T-cell (primary cell): ENCODE results near the gene ZNF700. TPM values are rescaled to one million over a fixed set of nuclear protein-coding genes. Genes with fewer than 3 reads are reported as not detected.
"Not testable (repeated sequence)": the region's sequence is repeated elsewhere in the genome, so short reads cannot be mapped to it uniquely, and the experiment has no call there.

Experiments
- ATAC-seq, 4 experiments: fragments of 200-7000 bp in 3 of 4; fragments of 150-1000 bp in 1 of 4; cut with Tn5 transposase; replicated peaks in 1 of 4; 1 replicate in 3 of 4; 2 replicates in 1 of 4; pipeline ENCODE4 v1.10.0; 2021; ENCODE audit warnings: moderate library complexity in 3 of 4, mild to moderate bottlenecking in 2 of 4, moderate number of reproducible peaks in 1 of 4
- CTCF ChIA-PET, 2 donors: fragments of 300-600 bp; sonication (Branson Sonifier 250); formaldehyde crosslinking; loops; one replicate each; lab custom pipeline; 2022; ENCODE audit warnings: antibody characterized with exemption in 2 of 2; lab: Charles Lee
- POLR2A ChIA-PET, 2 donors: fragments of 300-600 bp; sonication (Branson Sonifier 250); formaldehyde crosslinking; loops; one replicate each; lab custom pipeline; 2022; ENCODE audit warnings: antibody characterized with exemption in 2 of 2; lab: Charles Lee
- DNase-seq, 35 experiments: peaks; one replicate each; pipeline versions ENCODE4 v3.0.0 to v3.0.0-alpha.2; 2013 to 2023
- H3K27ac ChIP-seq: one replicate; pipeline ENCODE4 v1.5.1; 2013; ENCODE audit warnings: low read length
- H3K27me3 ChIP-seq, 2 experiments: replicated peaks in 1 of 2; 1 replicate in 1 of 2; 2 replicates in 1 of 2; pipeline versions ENCODE4 v1.6.1 to v1.7.0; 2013; ENCODE audit warnings: low read length in 1 of 2, mixed read lengths in 1 of 2; ENCODE audit not compliant: control insufficient read depth in 2 of 2, insufficient read depth in 2 of 2; ENCODE audit errors: extremely low read depth in 1 of 2
- H3K36me3 ChIP-seq, 2 donors: 1 replicate in 1 of 2; 2 replicates in 1 of 2; pipeline versions ENCODE4 v1.6.1 to v1.7.0; 2013; ENCODE audit warnings: low read length in 1 of 2; ENCODE audit not compliant: control insufficient read depth in 2 of 2, insufficient read depth in 1 of 2; ENCODE audit errors: extremely low read depth in 1 of 2
- H3K4me1 ChIP-seq, 2 experiments: 1 replicate in 1 of 2; 2 replicates in 1 of 2; pipeline versions ENCODE4 v1.6.1 to v1.7.0; 2013; ENCODE audit warnings: low read length in 2 of 2, mixed read lengths in 1 of 2; ENCODE audit not compliant: insufficient read depth in 2 of 2, control insufficient read depth in 1 of 2; ENCODE audit errors: extremely low read depth in 1 of 2
- H3K4me3 ChIP-seq, 2 donors: 1 replicate in 1 of 2; 2 replicates in 1 of 2; pipeline versions ENCODE4 v1.5.1 to v1.7.0; 2013; ENCODE audit warnings: mild to moderate bottlenecking in 2 of 2, low read length in 1 of 2, moderate library complexity in 1 of 2; ENCODE audit not compliant: control insufficient read depth in 1 of 2; ENCODE audit errors: extremely low read depth in 1 of 2
- H3K9me3 ChIP-seq: 2 replicates; pipeline ENCODE4 v1.7.0; 2013
- H3K27ac Mint-ChIP-seq, 2 donors: one replicate each; pipeline ENCODE4 v1.8.0; 2020 to 2021; ENCODE audit warnings: mild to moderate bottlenecking in 2 of 2, mixed read lengths in 2 of 2
- H3K27me3 Mint-ChIP-seq, 2 donors: one replicate each; pipeline ENCODE4 v1.8.0; 2021 to 2022; ENCODE audit warnings: mixed read lengths in 2 of 2
- H3K36me3 Mint-ChIP-seq: one replicate; pipeline ENCODE4 v1.8.0; 2021; ENCODE audit warnings: mixed read lengths
- H3K4me1 Mint-ChIP-seq, 3 donors: one replicate each; pipeline ENCODE4 v1.8.0; 2020 to 2022; ENCODE audit warnings: mixed read lengths in 3 of 3, mild to moderate bottlenecking in 1 of 3
- H3K4me3 Mint-ChIP-seq, 3 donors: one replicate each; pipeline ENCODE4 v1.8.0; 2020 to 2022; ENCODE audit warnings: mild to moderate bottlenecking in 3 of 3, mixed read lengths in 3 of 3, moderate library complexity in 3 of 3
- H3K9me3 Mint-ChIP-seq, 3 donors: one replicate each; pipeline ENCODE4 v1.8.0; 2020 to 2022; ENCODE audit warnings: mixed read lengths in 3 of 3
- WGBS: methylation state at CpG from one replicate; pipeline ENCODE4 v1.1.5; 2013; ENCODE audit warnings: missing lambda C conversion rate; ENCODE audit not compliant: insufficient coverage; 5-methylcytosine and 5-hydroxymethylcytosine counted together
- total RNA-seq, 35 experiments: library from RNA in 6 of 35; stranded (reverse) in 6 of 35; fragments of 120-200 nt in 1 of 35; gene quantifications; one replicate each; pipeline versions ENCODE4 v1.2.1 to v1.2.4 and lab custom pipeline; 2013 to 2026

The ZNF700 gene
- total RNA-seq, 5 donors from 2014 or later (not counting 1 experiment from before 2014, with no cell fraction given), result 17.2 to 19.7 (median 18.4) TPM

- WGBS, result 94% methylated on average over 2 of the region's 3 CpGs
- ChIA-PET CTCF (no interaction called here), POLR2A (no interaction called here)
- H3K27ac ChIP-seq, result no peak overlapping the region
- no peaks in the 10 kb centered on the region for H3K27me3 Mint-ChIP-seq
- no peaks in the 10 kb centered on the region for H3K4me1 ChIP-seq
- H3K9me3 Mint-ChIP-seq, result peaks cover 10 to 45% (median 37%) of the 10 kb centered on the region in 3 donors
- ATAC-seq (no peak), DNase-seq (no peak)
- peaks cover 49% of the 10 kb centered on the region for H3K36me3 Mint-ChIP-seq
- no peaks in the 10 kb centered on the region for H3K27me3 ChIP-seq
- H3K4me3 ChIP-seq, result no peak overlapping the region
- H3K9me3 ChIP-seq, result peaks cover 16% of the 10 kb centered on the region
- no peaks in the 10 kb centered on the region for H3K4me1 Mint-ChIP-seq
- no peak overlapping the region for H3K4me3 Mint-ChIP-seq
- H3K36me3 ChIP-seq, result peaks cover 10 to 13% of the 10 kb centered on the region in 2 donors
- no peak overlapping the region for H3K27ac Mint-ChIP-seq
Measured at GRCh38 chr19:11905928-11906327, 19.0 kb upstream of the ZNF700 start.

- POLR2A ChIA-PET, H3K4me3 ChIP-seq, H3K4me1 ChIP-seq, H3K27me3 Mint-ChIP-seq, H3K27ac Mint-ChIP-seq, CTCF ChIA-PET, H3K27ac ChIP-seq, H3K36me3 ChIP-seq, H3K27me3 ChIP-seq, H3K9me3 ChIP-seq, H3K4me3 Mint-ChIP-seq, DNase-seq, ATAC-seq, H3K4me1 Mint-ChIP-seq: not testable (repeated sequence)
- no CpG with 5 or more reads among the region's 1 CpG for WGBS
- H3K9me3 Mint-ChIP-seq, result peaks cover 15 to 38% (median 24%) of the 10 kb centered on the region in 3 donors
- H3K36me3 Mint-ChIP-seq, result peaks cover 12% of the 10 kb centered on the region
Measured at GRCh38 chr19:11911937-11912336, 13.0 kb upstream of the ZNF700 start.

- POLR2A ChIA-PET, H3K36me3 ChIP-seq, ATAC-seq, H3K4me1 ChIP-seq, H3K9me3 ChIP-seq, H3K4me1 Mint-ChIP-seq, H3K27me3 Mint-ChIP-seq, DNase-seq, H3K36me3 Mint-ChIP-seq, H3K27ac ChIP-seq, H3K27ac Mint-ChIP-seq, H3K4me3 Mint-ChIP-seq, H3K4me3 ChIP-seq, H3K27me3 ChIP-seq: not testable (repeated sequence)
- CTCF ChIA-PET, result interaction anchor here in 1 of 2 donors (0.7 kb wide), 1 partner anchor 132 kb away, joined by 3 read pairs; no protein-coding TSS in a partner anchor
- peaks cover 8 to 19% (median 18%) of the 10 kb centered on the region in 3 donors for H3K9me3 Mint-ChIP-seq
- 100% methylated on average over 1 of the region's 4 CpGs for WGBS
Measured at GRCh38 chr19:11914417-11915051, 10.4 kb upstream of the ZNF700 start.

GRCh38 chr19:11921852-11922495 lies 2.9 kb upstream of the ZNF700 start:
- Histone ChIP-seq H3K4me3 (no peak overlapping the region), H3K9me3 (no peaks in the 10 kb centered on the region), H3K27me3 (peaks cover 0 to 2% of the 10 kb centered on the region in 2 experiments), H3K36me3 (no peaks in the 10 kb centered on the region), H3K4me1 (peaks cover 11 to 31% of the 10 kb centered on the region in 2 experiments), H3K27ac (no peak overlapping the region)
- H3K4me3 Mint-ChIP-seq, result no peak overlapping the region
- WGBS, result 93% methylated on average over 2 of the region's 6 CpGs
- H3K27ac Mint-ChIP-seq, result no peak overlapping the region
- H3K9me3 Mint-ChIP-seq, result peaks cover 0 to 2% (median 0%) of the 10 kb centered on the region in 3 donors
- ChIA-PET POLR2A (no interaction called here), CTCF (interaction anchor here (0.7 to 3.3 kb wide), 8 partner anchors 39 to 329 kb away, joined by 3 to 19 read pairs (median 4); partner anchors contain the start of gene ZNF491 (in 1 of the 2))
- H3K36me3 Mint-ChIP-seq, result no peaks in the 10 kb centered on the region
- no peak for DNase-seq
- no peaks in the 10 kb centered on the region for H3K27me3 Mint-ChIP-seq
- H3K4me1 Mint-ChIP-seq, result peaks cover 29 to 35% (median 31%) of the 10 kb centered on the region in 3 donors
- no peak for ATAC-seq

GRCh38 chr19:11925651-11926187 lies 812 bp downstream of the ZNF700 start:
- H3K36me3 Mint-ChIP-seq, result peaks cover 10% of the 10 kb centered on the region
- H3K4me3 Mint-ChIP-seq, result peak overlapping the region; percentile 98
- Histone ChIP-seq H3K27ac (peak overlapping the region; percentile 94), H3K4me3 (peak overlapping the region; percentile 83 to 98), H3K4me1 (peaks cover 11 to 36% of the 10 kb centered on the region in 2 experiments)
- H3K27ac Mint-ChIP-seq, result peak overlapping the region; percentile 86 to 91
- POLR2A ChIA-PET, H3K36me3 ChIP-seq, ATAC-seq, H3K27me3 ChIP-seq, H3K9me3 ChIP-seq, H3K27me3 Mint-ChIP-seq, H3K9me3 Mint-ChIP-seq: not testable (repeated sequence)
- CTCF ChIA-PET, result interaction anchor here in 1 of 2 donors (2.9 to 3.3 kb wide), 2 partner anchors 63 to 128 kb away, joined by 19 to 70 read pairs; partner anchors contain the start of gene ZNF491
- H3K4me1 Mint-ChIP-seq, result peaks cover 50 to 55% (median 53%) of the 10 kb centered on the region in 3 donors
- peak in 2 of 35 experiments; percentile 1 to 2 for DNase-seq
- 2% methylated on average over 7 of the region's 10 CpGs for WGBS

- Histone ChIP-seq H3K4me1 (peaks cover 11 to 40% of the 10 kb centered on the region in 2 experiments), H3K9me3 (no peaks in the 10 kb centered on the region), H3K4me3 (no peak overlapping the region), H3K36me3 (peaks cover 2 to 6% of the 10 kb centered on the region in 2 donors), H3K27me3 (no peaks in the 10 kb centered on the region), H3K27ac (no peak overlapping the region)
- Mint-ChIP-seq H3K4me1 (peaks cover 59 to 65% (median 60%) of the 10 kb centered on the region in 3 donors), H3K27ac (peak overlapping the region; percentile 52 to 73), H3K27me3 (no peaks in the 10 kb centered on the region), H3K4me3 (peak overlapping the region in 1 of 3 donors; percentile 98), H3K36me3 (peaks cover 18% of the 10 kb centered on the region), H3K9me3 (peaks cover 0 to 3% (median 3%) of the 10 kb centered on the region in 3 donors)
- ChIA-PET POLR2A (no interaction called here), CTCF (interaction anchor here in 1 of 2 donors (0.9 kb wide), 1 partner anchor 34 kb away, joined by 3 read pairs; no protein-coding TSS in a partner anchor)
- no peak for DNase-seq
- no peak for ATAC-seq
- WGBS, result no CpG with 5 or more reads among the region's 3 CpGs
Measured at GRCh38 chr19:11927227-11927626, 2.3 kb downstream of the ZNF700 start.
